Measurements from ENCODE around the gene WNT5A.

WNT5A gene

DNA sequence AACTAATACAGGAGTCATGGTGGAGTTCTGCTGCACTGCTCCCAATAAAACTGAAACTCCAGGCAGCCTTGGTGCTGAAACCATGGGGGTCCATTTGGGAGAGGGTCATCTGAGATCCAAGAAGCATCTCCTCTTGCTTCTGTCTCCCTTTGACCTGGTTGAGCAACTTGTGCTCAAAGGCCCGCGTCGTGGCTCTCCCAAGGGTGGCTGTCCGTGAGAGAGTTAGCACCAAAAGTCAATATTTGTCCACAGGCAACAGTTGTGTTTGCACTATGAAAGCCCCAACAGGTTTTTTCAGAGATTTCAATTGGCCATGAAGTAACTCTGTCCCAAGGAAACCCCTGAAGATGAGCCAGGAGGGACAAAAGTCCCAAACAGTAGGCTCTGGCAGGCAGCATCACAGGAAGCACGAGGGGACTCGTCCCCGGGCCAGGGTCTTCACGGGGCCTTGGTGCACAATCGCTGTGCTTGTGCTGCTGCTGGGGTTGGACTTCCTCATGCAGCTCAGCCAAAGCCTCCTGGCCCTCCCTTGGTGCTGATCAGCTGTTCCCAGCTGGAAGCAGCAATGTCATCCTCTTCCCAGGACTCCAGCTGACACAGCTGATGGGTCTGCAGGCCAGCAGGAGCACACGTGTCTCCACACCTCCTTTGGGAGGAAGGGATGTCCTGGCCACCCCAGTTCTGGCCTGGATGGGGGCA, 39.4 kb upstream of the WNT5A start:
- TF ChIP-seq, protein P1, sequence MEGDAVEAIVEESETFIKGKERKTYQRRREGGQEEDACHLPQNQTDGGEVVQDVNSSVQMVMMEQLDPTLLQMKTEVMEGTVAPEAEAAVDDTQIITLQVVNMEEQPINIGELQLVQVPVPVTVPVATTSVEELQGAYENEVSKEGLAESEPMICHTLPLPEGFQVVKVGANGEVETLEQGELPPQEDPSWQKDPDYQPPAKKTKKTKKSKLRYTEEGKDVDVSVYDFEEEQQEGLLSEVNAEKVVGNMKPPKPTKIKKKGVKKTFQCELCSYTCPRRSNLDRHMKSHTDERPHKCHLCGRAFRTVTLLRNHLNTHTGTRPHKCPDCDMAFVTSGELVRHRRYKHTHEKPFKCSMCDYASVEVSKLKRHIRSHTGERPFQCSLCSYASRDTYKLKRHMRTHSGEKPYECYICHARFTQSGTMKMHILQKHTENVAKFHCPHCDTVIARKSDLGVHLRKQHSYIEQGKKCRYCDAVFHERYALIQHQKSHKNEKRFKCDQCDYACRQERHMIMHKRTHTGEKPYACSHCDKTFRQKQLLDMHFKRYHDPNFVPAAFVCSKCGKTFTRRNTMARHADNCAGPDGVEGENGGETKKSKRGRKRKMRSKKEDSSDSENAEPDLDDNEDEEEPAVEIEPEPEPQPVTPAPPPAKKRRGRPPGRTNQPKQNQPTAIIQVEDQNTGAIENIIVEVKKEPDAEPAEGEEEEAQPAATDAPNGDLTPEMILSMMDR (IDR thresholded peaks at IDR 0.05; ENCODE audit: poor library complexity, severe bottlenecking): no peak
- no peak overlapping the region for H3K27ac ChIP-seq (ENCODE audit: poor library complexity, severe bottlenecking)
- DNase-seq (ENCODE audit: low spot score): no peak

DNA sequence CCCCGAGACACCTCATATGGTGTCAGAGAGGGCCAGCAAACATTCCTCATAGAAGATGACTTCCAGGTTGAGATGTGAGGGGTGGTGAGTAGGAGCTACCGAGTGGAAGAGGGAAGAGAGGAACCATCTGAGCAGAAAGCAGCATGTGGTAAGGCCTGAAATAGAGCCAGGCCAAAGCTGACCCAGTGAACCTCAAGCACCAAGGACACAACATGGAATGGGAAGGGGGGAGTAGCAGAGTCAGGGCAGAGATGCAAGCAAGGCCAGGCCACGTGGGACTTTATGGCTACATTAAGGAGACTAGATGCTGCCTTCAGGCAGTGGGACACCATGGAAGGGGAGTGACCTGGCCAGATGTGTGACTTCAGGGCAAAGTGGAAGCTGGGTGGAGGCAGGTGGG, 38.3 kb upstream of the WNT5A start:
- ATAC-seq (ENCODE audit: low read depth) (no peak), DNase-seq (ENCODE audit: low spot score) (no peak)
- Histone ChIP-seq H3K9me3 (ENCODE audit: severe bottlenecking) (no peaks in the 10 kb centered on the region), H3K36me3 (ENCODE audit: low read depth) (no peaks in the 10 kb centered on the region), H3K4me1 (ENCODE audit: insufficient read depth, poor library complexity, severe bottlenecking) (peaks cover 24% of the 10 kb centered on the region), H3K4me3 (ENCODE audit: severe bottlenecking) (no peak overlapping the region), H3K27me3 (ENCODE audit: insufficient read depth, poor library complexity, severe bottlenecking) (no peaks in the 10 kb centered on the region), H3K27ac (ENCODE audit: poor library complexity, severe bottlenecking) (peak overlapping the region; percentile 55)
- TF ChIP-seq, protein P1 (IDR thresholded peaks at IDR 0.05; ENCODE audit: poor library complexity, severe bottlenecking): no peak

More for the DNA sequence above, 39.4 kb upstream of the WNT5A start:
- H3K4me1 ChIP-seq (ENCODE audit: insufficient read depth, poor library complexity, severe bottlenecking): peaks cover 14% of the 10 kb centered on the region
- H3K36me3 ChIP-seq (ENCODE audit: low read depth): no peaks in the 10 kb centered on the region
- H3K27me3 ChIP-seq (ENCODE audit: insufficient read depth, poor library complexity, severe bottlenecking): no peaks in the 10 kb centered on the region
- H3K9me3 ChIP-seq (ENCODE audit: severe bottlenecking): no peaks in the 10 kb centered on the region
- no peak for ATAC-seq (ENCODE audit: low read depth)
- no peak overlapping the region for H3K4me3 ChIP-seq (ENCODE audit: severe bottlenecking)

DNA sequence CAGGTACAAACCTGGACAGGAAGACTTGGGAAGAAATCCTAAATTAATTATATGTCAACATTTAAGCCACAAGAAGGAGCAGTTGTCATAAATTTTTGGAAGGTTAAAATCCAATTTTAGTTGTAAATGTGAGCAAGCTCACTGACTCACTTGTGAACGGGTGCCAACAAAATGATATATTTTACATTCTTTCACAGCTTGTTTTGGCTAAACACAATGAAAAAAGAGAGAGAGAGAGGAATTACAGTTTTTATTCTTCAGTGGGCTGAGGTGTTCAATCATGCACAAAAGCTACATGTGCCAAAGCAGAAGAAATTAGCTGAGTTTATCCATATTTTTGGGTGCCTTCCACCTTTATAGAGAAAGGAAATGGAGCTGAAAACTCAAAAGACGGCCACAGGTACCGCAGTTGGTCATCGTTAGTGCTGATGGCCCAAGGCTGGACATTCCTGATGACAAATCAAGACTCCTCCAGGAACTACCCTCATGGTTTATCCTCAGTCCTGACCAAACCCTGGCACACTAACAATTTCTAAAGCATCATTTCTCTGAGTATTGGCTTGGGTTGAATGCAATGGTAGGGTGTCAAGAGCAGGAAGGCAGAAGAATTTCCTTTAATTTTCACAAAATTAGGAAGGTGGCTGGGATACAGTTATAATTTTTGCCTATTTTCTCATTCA, 37.6 kb upstream of the WNT5A start:
- Histone ChIP-seq H3K4me1 (ENCODE audit: insufficient read depth, poor library complexity, severe bottlenecking) (peaks cover 24% of the 10 kb centered on the region), H3K27ac (ENCODE audit: poor library complexity, severe bottlenecking) (peak overlapping the region; percentile 55), H3K9me3 (ENCODE audit: severe bottlenecking) (no peaks in the 10 kb centered on the region), H3K4me3 (ENCODE audit: severe bottlenecking) (no peak overlapping the region), H3K27me3 (ENCODE audit: insufficient read depth, poor library complexity, severe bottlenecking) (no peaks in the 10 kb centered on the region), H3K36me3 (ENCODE audit: low read depth) (no peaks in the 10 kb centered on the region)
- no peak for DNase-seq (ENCODE audit: low spot score)
- TF ChIP-seq, protein P1 (IDR thresholded peaks at IDR 0.05; ENCODE audit: poor library complexity, severe bottlenecking): peak; percentile 23
- peak; percentile 87 for ATAC-seq (ENCODE audit: low read depth)

DNA sequence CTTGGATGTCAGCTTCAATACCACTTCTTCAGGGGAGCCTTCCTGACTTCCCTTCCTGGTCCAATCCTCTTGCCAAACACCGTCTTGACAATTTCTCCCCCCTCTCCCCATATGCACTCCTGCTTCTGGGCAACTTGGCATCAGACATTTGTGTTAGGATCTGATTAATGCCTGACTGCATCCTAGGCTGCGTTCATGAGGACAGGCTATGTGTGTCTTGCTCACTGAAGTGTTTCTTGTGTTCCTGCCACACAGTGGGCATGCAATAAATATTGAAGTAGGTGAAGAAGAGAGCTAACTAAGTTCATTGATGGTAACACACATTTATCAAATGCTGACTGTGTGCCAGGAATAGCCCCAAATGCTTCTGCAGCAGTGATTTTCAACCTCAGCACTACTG, 36.4 kb upstream of the WNT5A start:
- H3K36me3 ChIP-seq (ENCODE audit: low read depth): no peaks in the 10 kb centered on the region
- TF ChIP-seq, protein P1 (IDR thresholded peaks at IDR 0.05; ENCODE audit: poor library complexity, severe bottlenecking): no peak
- DNase-seq (ENCODE audit: low spot score) (no peak), ATAC-seq (ENCODE audit: low read depth) (no peak)
- no peak overlapping the region for H3K27ac ChIP-seq (ENCODE audit: poor library complexity, severe bottlenecking)
- H3K4me1 ChIP-seq (ENCODE audit: insufficient read depth, poor library complexity, severe bottlenecking): peaks cover 36% of the 10 kb centered on the region
- H3K27me3 ChIP-seq (ENCODE audit: insufficient read depth, poor library complexity, severe bottlenecking): no peaks in the 10 kb centered on the region
- no peak overlapping the region for H3K4me3 ChIP-seq (ENCODE audit: severe bottlenecking)
- no peaks in the 10 kb centered on the region for H3K9me3 ChIP-seq (ENCODE audit: severe bottlenecking)
